H9 (cell line): ENCODE measurements around the gene RESP18. TPM values are rescaled to one million over a fixed set of nuclear protein-coding genes. Genes with fewer than 3 reads are reported as not detected.

ENCODE experiments used
- DNase-seq: peaks from one replicate; pipeline ENCODE4 v3.0.0-alpha.2; 2017
- H2AFZ ChIP-seq: one replicate; pipeline ENCODE4 v1.6.1; 2013; ENCODE audit warnings: mild to moderate bottlenecking, low read length, control low read depth, moderate library complexity
- H2AK5ac ChIP-seq: 2 replicates; pipeline ENCODE4 v1.6.1; 2013; ENCODE audit warnings: low read length, control low read depth, mixed read lengths; ENCODE audit not compliant: insufficient read length
- H2BK120ac ChIP-seq: one replicate; pipeline ENCODE4 v1.6.1; 2013; ENCODE audit warnings: low read depth, mild to moderate bottlenecking, low read length, control low read depth, inconsistent platforms; ENCODE audit not compliant: poor library complexity, severe bottlenecking
- H2BK12ac ChIP-seq: 2 replicates; pipeline ENCODE4 v1.6.1; 2013; ENCODE audit warnings: low read length, control low read depth, mixed read lengths, low read depth; ENCODE audit not compliant: insufficient read length
- H2BK15ac ChIP-seq: 2 replicates; pipeline ENCODE4 v1.6.1; 2013; ENCODE audit warnings: low read depth, low read length, control low read depth
- H2BK20ac ChIP-seq: one replicate; pipeline ENCODE4 v1.6.1; 2013; ENCODE audit warnings: low read depth, mild to moderate bottlenecking, low read length, control low read depth, inconsistent platforms; ENCODE audit not compliant: poor library complexity, severe bottlenecking
- H2BK5ac ChIP-seq: 2 replicates; pipeline ENCODE4 v1.6.1; 2013; ENCODE audit warnings: low read length, control low read depth, mixed read lengths; ENCODE audit not compliant: insufficient read length
- H3K14ac ChIP-seq: 2 replicates; pipeline ENCODE4 v1.6.1; 2013; ENCODE audit warnings: low read length, control low read depth; ENCODE audit not compliant: insufficient read depth
- H3K18ac ChIP-seq: 2 replicates; pipeline ENCODE4 v1.6.1; 2013; ENCODE audit warnings: low read depth, mild to moderate bottlenecking, mixed read lengths, low read length, control low read depth; ENCODE audit not compliant: insufficient read length
- H3K23ac ChIP-seq: 2 replicates; pipeline ENCODE4 v1.6.1; 2013; ENCODE audit warnings: low read length, control low read depth, mixed read lengths, low read depth; ENCODE audit not compliant: insufficient read length
- H3K23me2 ChIP-seq: 2 replicates; pipeline ENCODE4 v1.6.1; 2013; ENCODE audit warnings: low read depth, mild to moderate bottlenecking, mixed read lengths, low read length, control low read depth; ENCODE audit not compliant: insufficient read length, poor library complexity, severe bottlenecking
- H3K27ac ChIP-seq: 2 replicates; pipeline ENCODE4 v1.5.1; 2013; ENCODE audit warnings: low read length, control low read depth, mixed read lengths, low read depth; ENCODE audit not compliant: insufficient read length
- H3K27me3 ChIP-seq: 2 replicates; pipeline ENCODE4 v1.6.1; 2013; ENCODE audit warnings: low read length, control low read depth, inconsistent platforms; ENCODE audit not compliant: insufficient read depth
- H3K4ac ChIP-seq: 2 replicates; pipeline ENCODE4 v1.6.1; 2013; ENCODE audit warnings: low read depth, mild to moderate bottlenecking, control low read depth, inconsistent platforms, low read length, moderate library complexity
- H3K4me1 ChIP-seq: 2 replicates; pipeline ENCODE4 v1.6.1; 2013; ENCODE audit warnings: low read length, control low read depth, inconsistent platforms; ENCODE audit not compliant: insufficient read depth
- H3K4me2 ChIP-seq: 2 replicates; pipeline ENCODE4 v1.6.1; 2013; ENCODE audit warnings: low read length, control low read depth, mixed read lengths; ENCODE audit not compliant: insufficient read length, insufficient read depth
- H3K56ac ChIP-seq: 2 replicates; pipeline ENCODE4 v1.6.1; 2013; ENCODE audit warnings: low read depth, mild to moderate bottlenecking, mixed read lengths, low read length, control low read depth; ENCODE audit not compliant: insufficient read length
- H3K79me1 ChIP-seq: 2 replicates; pipeline ENCODE4 v1.6.1; 2013; ENCODE audit warnings: low read depth, mild to moderate bottlenecking, moderate library complexity, low read length, control low read depth, inconsistent platforms; ENCODE audit not compliant: insufficient read depth, poor library complexity, severe bottlenecking
- H3K79me2 ChIP-seq: 2 replicates; pipeline ENCODE4 v1.6.1; 2013; ENCODE audit warnings: low read length, control low read depth, inconsistent platforms; ENCODE audit not compliant: insufficient read depth
- H3K9ac ChIP-seq: 2 replicates; pipeline ENCODE4 v1.6.1; 2013; ENCODE audit warnings: low read length, control low read depth, mixed read lengths; ENCODE audit not compliant: insufficient read length; ENCODE audit errors: extremely low read depth
- H3K9me3 ChIP-seq: one replicate; pipeline ENCODE4 v1.6.1; 2013; ENCODE audit warnings: low read depth, low read length, inconsistent platforms; ENCODE audit not compliant: control insufficient read depth
- H3T11ph ChIP-seq: one replicate; pipeline ENCODE4 v1.6.1; 2013; ENCODE audit warnings: mild to moderate bottlenecking, low read length, control low read depth, inconsistent platforms
- H4K20me1 ChIP-seq: one replicate; pipeline ENCODE4 v1.6.1; 2013; ENCODE audit not compliant: control insufficient read depth, insufficient read length, insufficient read depth
- H4K5ac ChIP-seq: 2 replicates; pipeline ENCODE4 v1.6.1; 2013; ENCODE audit warnings: low read depth, mild to moderate bottlenecking, mixed read lengths, low read length, control low read depth; ENCODE audit not compliant: insufficient read length
- H4K8ac ChIP-seq: replicated peaks from 2 replicates; pipeline ENCODE4 v1.6.1; 2013; ENCODE audit warnings: low read length, control low read depth, mixed read lengths, low read depth; ENCODE audit not compliant: insufficient read length
- H4K91ac ChIP-seq: 2 replicates; pipeline ENCODE4 v1.6.1; 2013; ENCODE audit warnings: low read depth, mild to moderate bottlenecking, moderate library complexity, mixed read lengths, low read length, control low read depth; ENCODE audit not compliant: insufficient read length
- H3K27ac Mint-ChIP-seq, 3 experiments: 2 replicates in 2 of 3; 3 replicates in 1 of 3; pipeline ENCODE4 v1.8.0; 2020 to 2021; ENCODE audit warnings: mixed read lengths in 3 of 3, mild to moderate bottlenecking in 1 of 3, moderate library complexity in 1 of 3
- H3K27me3 Mint-ChIP-seq: 2 replicates; pipeline ENCODE4 v1.8.0; 2021; ENCODE audit warnings: low read depth, mild to moderate bottlenecking, moderate library complexity, mixed read lengths
- H3K36me3 Mint-ChIP-seq, 3 experiments: 2 replicates in 2 of 3; 3 replicates in 1 of 3; pipeline ENCODE4 v1.8.0; 2020 to 2021; ENCODE audit warnings: low read depth in 3 of 3, mixed read lengths in 3 of 3; ENCODE audit not compliant: insufficient read depth in 1 of 3
- H3K4me1 Mint-ChIP-seq, 2 experiments: 2 replicates each; pipeline ENCODE4 v1.8.0; 2020; ENCODE audit warnings: mixed read lengths in 2 of 2
- H3K4me3 Mint-ChIP-seq, 2 experiments: 2 replicates in 1 of 2; 3 replicates in 1 of 2; pipeline ENCODE4 v1.8.0; 2020 to 2021; ENCODE audit warnings: mild to moderate bottlenecking in 2 of 2, mixed read lengths in 2 of 2, moderate library complexity in 1 of 2
- H3K9me3 Mint-ChIP-seq, 2 experiments: 2 replicates in 1 of 2; 3 replicates in 1 of 2; pipeline ENCODE4 v1.8.0; 2020; ENCODE audit warnings: mild to moderate bottlenecking in 2 of 2, mixed read lengths in 2 of 2, moderate library complexity in 1 of 2
- WGBS: extraction: QIAGEN DNeasy Blood & Tissue Kit; methylation state at CpG from one replicate; pipeline ENCODE4 v1.1.7; 2013; ENCODE audit warnings: missing lambda C conversion rate, low lambda C conversion rate, mixed read lengths; ENCODE audit not compliant: insufficient read length; ENCODE audit errors: extremely low coverage; 5-methylcytosine and 5-hydroxymethylcytosine counted together
- total RNA-seq: library from RNA; stranded (reverse); gene quantifications from 2 replicates; pipeline ENCODE4 v1.2.1, GENCODE V29; 2021
- TF ChIP-seq, protein P1 (sequence below): fragments of 200-600 bp; sonication (generic); conservative IDR thresholded peaks from 3 replicates; pipeline ENCODE4 v1.8.0; 2021; ENCODE audit warnings: antibody characterized with exemption, mild to moderate bottlenecking

The RESP18 gene
- total RNA-seq, 1 experiment from 2014 or later: not detected

- H3K79me1 ChIP-seq: no peaks in the 10 kb centered on the region
- no peak overlapping the region for H3K23ac ChIP-seq
- H3K4me2 ChIP-seq: no peak overlapping the region
- H4K5ac ChIP-seq: no peak overlapping the region
- H3K4me1 ChIP-seq: no peaks in the 10 kb centered on the region; the same call in 1 of the 2 replicates
- H4K91ac ChIP-seq: no peak overlapping the region
- no peak overlapping the region for H3K18ac ChIP-seq
- H3K27me3 Mint-ChIP-seq: peaks cover 40% of the 10 kb centered on the region
- no peak overlapping the region for H3T11ph ChIP-seq
- H2AK5ac ChIP-seq: no peak overlapping the region
- H2BK120ac ChIP-seq: no peak overlapping the region
- no peak overlapping the region for H3K4me3 Mint-ChIP-seq
- H3K27ac Mint-ChIP-seq: peak overlapping the region in 1 of 3 experiments; percentile 65; a peak in 1 of 7 replicates
- no peaks in the 10 kb centered on the region; the same call in 1 of the 2 replicates for H3K27me3 ChIP-seq
- no peaks in the 10 kb centered on the region for H3K9me3 ChIP-seq
- no peak overlapping the region for H3K56ac ChIP-seq
- no peak overlapping the region for H3K14ac ChIP-seq
- H3K9ac ChIP-seq: no peak overlapping the region
- H2BK15ac ChIP-seq: no peak overlapping the region
- H3K4ac ChIP-seq: no peak overlapping the region
- H2BK5ac ChIP-seq: no peak overlapping the region
- peaks cover 6% of the 10 kb centered on the region for H3K23me2 ChIP-seq
- H4K20me1 ChIP-seq: no peaks in the 10 kb centered on the region
- H3K9me3 Mint-ChIP-seq: peaks cover 2 to 7% of the 10 kb centered on the region in 2 experiments; a peak in 3 of 5 replicates
- no peak overlapping the region for H4K8ac ChIP-seq
- H2BK12ac ChIP-seq: no peak overlapping the region
- no peaks in the 10 kb centered on the region for H3K79me2 ChIP-seq
- DNase-seq: no peak
- no CpG with 5 or more reads among the region's 7 CpGs for WGBS
- H2BK20ac ChIP-seq: no peak overlapping the region
- H3K36me3 Mint-ChIP-seq: peaks cover 0 to 4% (median 2%) of the 10 kb centered on the region in 3 experiments; a peak in 2 of 7 replicates
- TF ChIP-seq, protein P1, sequence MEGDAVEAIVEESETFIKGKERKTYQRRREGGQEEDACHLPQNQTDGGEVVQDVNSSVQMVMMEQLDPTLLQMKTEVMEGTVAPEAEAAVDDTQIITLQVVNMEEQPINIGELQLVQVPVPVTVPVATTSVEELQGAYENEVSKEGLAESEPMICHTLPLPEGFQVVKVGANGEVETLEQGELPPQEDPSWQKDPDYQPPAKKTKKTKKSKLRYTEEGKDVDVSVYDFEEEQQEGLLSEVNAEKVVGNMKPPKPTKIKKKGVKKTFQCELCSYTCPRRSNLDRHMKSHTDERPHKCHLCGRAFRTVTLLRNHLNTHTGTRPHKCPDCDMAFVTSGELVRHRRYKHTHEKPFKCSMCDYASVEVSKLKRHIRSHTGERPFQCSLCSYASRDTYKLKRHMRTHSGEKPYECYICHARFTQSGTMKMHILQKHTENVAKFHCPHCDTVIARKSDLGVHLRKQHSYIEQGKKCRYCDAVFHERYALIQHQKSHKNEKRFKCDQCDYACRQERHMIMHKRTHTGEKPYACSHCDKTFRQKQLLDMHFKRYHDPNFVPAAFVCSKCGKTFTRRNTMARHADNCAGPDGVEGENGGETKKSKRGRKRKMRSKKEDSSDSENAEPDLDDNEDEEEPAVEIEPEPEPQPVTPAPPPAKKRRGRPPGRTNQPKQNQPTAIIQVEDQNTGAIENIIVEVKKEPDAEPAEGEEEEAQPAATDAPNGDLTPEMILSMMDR: no peak
- no peak overlapping the region for H3K27ac ChIP-seq
- H3K4me1 Mint-ChIP-seq: peaks cover 13 to 15% of the 10 kb centered on the region in 2 experiments
- no peak overlapping the region for H2AFZ ChIP-seq
These were observed 41.1 kb downstream of the RESP18 start for GRCh38 chr2:219291394-219291793.
